Ovary (tissue), 3 donors: ENCODE measurements around the gene EMP2.

Experiments
- CTCF ChIP-seq, 3 donors: fragments of 450-650 bp in 2 of 3; fragments of 200-600 bp in 1 of 3; IDR thresholded peaks; one replicate each; pipeline versions ENCODE4 v1.5.1 to v1.8.0; 2016 to 2022; ENCODE audit warnings: antibody characterized with exemption in 3 of 3, mild to moderate bottlenecking in 1 of 3
- POLR2A ChIP-seq: fragments of 450-650 bp; IDR thresholded peaks from one replicate; pipeline ENCODE4 v1.6.1; 2017; ENCODE audit warnings: antibody characterized with exemption, mild to moderate bottlenecking, moderate library complexity
- donor health status: DM: no; HTN: no; CAD: no.

- TF ChIP-seq CTCF (IDR thresholded peaks at IDR 0.05): no peak
- TF ChIP-seq POLR2A: no peak
Measured at GRCh38 chr16:10548404-10548803, 32.0 kb downstream of the EMP2 start.
